Prostate gland (tissue), 2 donors: ENCODE results near the gene C4orf50. TPM values are rescaled to one million over a fixed set of nuclear protein-coding genes. Genes with fewer than 3 reads are reported as not detected.

Experiments used
- DNase-seq: peaks from one replicate; pipeline ENCODE4 v3.0.0-alpha.2; 2019; ENCODE audit warnings: low spot score
- H3K27ac ChIP-seq, 2 donors: fragments of 200-600 bp; sonication (generic); 2 replicates each; pipeline ENCODE4 v1.5.1; 2017 to 2019
- H3K27me3 ChIP-seq: fragments of 200-600 bp; sonication (generic); replicated peaks from 2 replicates; pipeline ENCODE4 v1.5.1; 2019; ENCODE audit not compliant: insufficient read depth
- H3K36me3 ChIP-seq, 2 donors: fragments of 200-600 bp; sonication (generic); 1 replicate in 1 of 2; 2 replicates in 1 of 2; pipeline versions ENCODE4 v1.5.1 to v1.8.1; 2017 to 2019
- H3K4me1 ChIP-seq: fragments of 200-600 bp; sonication (generic); replicated peaks from 2 replicates; pipeline ENCODE4 v1.5.1; 2019
- H3K4me3 ChIP-seq, 2 donors: fragments of 200-600 bp; sonication (generic); 2 replicates each; pipeline ENCODE4 v1.5.1; 2017 to 2019
- H3K9me3 ChIP-seq: fragments of 200-600 bp; sonication (generic); 2 replicates; pipeline ENCODE4 v1.5.1; 2017
- CTCF ChIP-seq, 4 experiments: fragments of 200-600 bp in 2 of 4; fragments of 450-650 bp in 2 of 4; sonication (generic) in 2 of 4; IDR thresholded peaks; 1 replicate in 3 of 4; 2 replicates in 1 of 4; pipeline ENCODE4 v1.5.1; 2016 to 2019; ENCODE audit warnings: antibody characterized with exemption in 4 of 4, mild to moderate bottlenecking in 2 of 4, moderate library complexity in 2 of 4
- POLR2A ChIP-seq: fragments of 450-650 bp; IDR thresholded peaks from one replicate; pipeline ENCODE4 v1.6.1; 2016; ENCODE audit warnings: antibody characterized with exemption, mild to moderate bottlenecking
- POLR2AphosphoS5 ChIP-seq: sonication (generic); formaldehyde crosslinking; IDR thresholded peaks from one replicate; pipeline ENCODE4 v1.6.1; 2017; ENCODE audit warnings: antibody characterized with exemption
- WGBS: methylation state at CpG from one replicate; pipeline ENCODE4 v1.1.5; 2018; 5-methylcytosine and 5-hydroxymethylcytosine counted together
- intact Hi-C: fragments of 100-400 bp; cut with DNase I; formaldehyde crosslinking; loops from one replicate; pipeline ENCODE4 v1.14.2; 2022
- total RNA-seq, 2 donors: library from RNA; depleted of rRNA; stranded (reverse); fragments of >200 nt; gene quantifications; one replicate each; pipeline ENCODE4 v1.1.0, GENCODE V29; 2016

The C4orf50 gene
- total RNA-seq, 2 donors from 2014 or later: 0.87 to 2.8 TPM

GRCh38 chr4:6017030-6017429, 1.2 kb downstream of the C4orf50 start:
- no peaks in the 10 kb centered on the region for H3K4me1 ChIP-seq
- no peak for DNase-seq
- no peak for TF ChIP-seq CTCF (IDR thresholded peaks at IDR 0.05)
- TF ChIP-seq POLR2AphosphoS5: no peak
- no peak for TF ChIP-seq POLR2A
- intact Hi-C loops: no loop called here
- H3K9me3 ChIP-seq: no peaks in the 10 kb centered on the region
- no peaks in the 10 kb centered on the region for H3K27me3 ChIP-seq
- no peak overlapping the region for H3K27ac ChIP-seq
- H3K4me3 ChIP-seq: no peak overlapping the region
- no peaks in the 10 kb centered on the region for H3K36me3 ChIP-seq
- WGBS: 61% methylated on average over 10 of the region's 10 CpGs

- Histone ChIP-seq H3K27me3 (no peaks in the 10 kb centered on the region), H3K36me3 (no peaks in the 10 kb centered on the region), H3K27ac (no peak overlapping the region), H3K9me3 (no peaks in the 10 kb centered on the region), H3K4me3 (no peak overlapping the region), H3K4me1 (no peaks in the 10 kb centered on the region)
- 80% methylated on average over 12 of the region's 12 CpGs for WGBS
- intact Hi-C loops: no loop called here
- DNase-seq: no peak
- TF ChIP-seq CTCF (IDR thresholded peaks at IDR 0.05) (no peak), POLR2AphosphoS5 (no peak), POLR2A (no peak)
These were observed 4.7 kb downstream of the C4orf50 start for GRCh38 chr4:6013564-6013963.

- Histone ChIP-seq H3K9me3 (no peaks in the 10 kb centered on the region), H3K27me3 (no peaks in the 10 kb centered on the region), H3K36me3 (no peaks in the 10 kb centered on the region), H3K4me1 (no peaks in the 10 kb centered on the region), H3K4me3 (no peak overlapping the region), H3K27ac (no peak overlapping the region)
- no peak for TF ChIP-seq POLR2A
- no peak for TF ChIP-seq CTCF (IDR thresholded peaks at IDR 0.05)
- no peak for TF ChIP-seq POLR2AphosphoS5
- no peak for DNase-seq
- 71% methylated on average over 5 of the region's 5 CpGs for WGBS
- intact Hi-C loops: no loop called here
These were observed 6.0 kb downstream of the C4orf50 start for GRCh38 chr4:6012200-6012599.

GRCh38 chr4:6011686-6012085, 6.5 kb downstream of the C4orf50 start:
- Histone ChIP-seq H3K4me1 (no peaks in the 10 kb centered on the region), H3K27ac (no peak overlapping the region), H3K36me3 (no peaks in the 10 kb centered on the region), H3K9me3 (no peaks in the 10 kb centered on the region), H3K4me3 (no peak overlapping the region), H3K27me3 (no peaks in the 10 kb centered on the region)
- DNase-seq: peak; percentile 49
- 4% methylated on average over 8 of the region's 8 CpGs for WGBS
- TF ChIP-seq POLR2AphosphoS5 (peak; percentile 61), POLR2A (no peak)
- intact Hi-C loops: no loop called here

- no peaks in the 10 kb centered on the region for H3K27me3 ChIP-seq
- no peaks in the 10 kb centered on the region for H3K36me3 ChIP-seq
- H3K4me1 ChIP-seq: no peaks in the 10 kb centered on the region
- WGBS: 50% methylated on average over 11 of the region's 12 CpGs
- H3K27ac ChIP-seq: no peak overlapping the region
- no peaks in the 10 kb centered on the region for H3K9me3 ChIP-seq
- no peak overlapping the region for H3K4me3 ChIP-seq
- no peak for TF ChIP-seq CTCF (IDR thresholded peaks at IDR 0.05)
- no peak for TF ChIP-seq POLR2AphosphoS5
- no peak for TF ChIP-seq POLR2A
- intact Hi-C loops: no loop called here
- no peak for DNase-seq
These were observed 7.0 kb downstream of the C4orf50 start for GRCh38 chr4:6011271-6011671.
